HFFc6 (cell line): ENCODE results near the gene ZNF462. TPM values are rescaled to one million over a fixed set of nuclear protein-coding genes. Genes with fewer than 3 reads are reported as not detected.

Experiments
- DNase-seq: peaks from one replicate; pipeline ENCODE4 v3.0.0-alpha.2; 2018
- H3K27ac Mint-ChIP-seq: 2 replicates; pipeline ENCODE4 v1.8.0; 2020; ENCODE audit warnings: mild to moderate bottlenecking, mixed read lengths
- H3K27me3 Mint-ChIP-seq: 2 replicates; pipeline ENCODE4 v1.8.0; 2021; ENCODE audit warnings: mild to moderate bottlenecking, moderate library complexity, mixed read lengths; ENCODE audit not compliant: insufficient read depth
- H3K36me3 Mint-ChIP-seq: 2 replicates; pipeline ENCODE4 v1.8.0; 2021; ENCODE audit warnings: low read depth, mixed read lengths
- H3K4me1 Mint-ChIP-seq: 2 replicates; pipeline ENCODE4 v1.8.0; 2020; ENCODE audit warnings: low read depth, mixed read lengths
- H3K4me3 Mint-ChIP-seq: 2 replicates; pipeline ENCODE4 v1.8.0; 2020; ENCODE audit warnings: mild to moderate bottlenecking, moderate library complexity, mixed read lengths
- H3K9me3 Mint-ChIP-seq: 2 replicates; pipeline ENCODE4 v1.8.0; 2020; ENCODE audit warnings: mild to moderate bottlenecking, mixed read lengths
- CTCF ChIP-seq: fragments of 200-600 bp; sonication (generic); IDR thresholded peaks from 2 replicates; pipeline ENCODE4 v1.5.0; 2021; ENCODE audit warnings: antibody characterized with exemption, mild to moderate bottlenecking
- total RNA-seq, 6 experiments: library from RNA; stranded (reverse); fragmentation: NEBNext Ultra II Directional; extraction: Animal tissue kit (Norgen Biotek cat#: 25700); gene quantifications; 2 replicates in 1 of 6; 3 replicates in 5 of 6; pipeline ENCODE4 v1.2.3, GENCODE V29; 2021

The ZNF462 gene
- total RNA-seq, 6 experiments from 2014 or later: 10.1 to 18.9 (median 15.6) TPM

- Mint-ChIP-seq H3K4me3 (peak overlapping the region; percentile 1; the same call in 1 of the 2 replicates), H3K36me3 (peaks cover 21% of the 10 kb centered on the region), H3K9me3 (no peaks in the 10 kb centered on the region), H3K4me1 (peaks cover 57% of the 10 kb centered on the region), H3K27me3 (peaks cover 3% of the 10 kb centered on the region; the same call in 1 of the 2 replicates), H3K27ac (peak overlapping the region; percentile 47)
- peak; percentile 62 for DNase-seq
- no peak for TF ChIP-seq CTCF
These were observed 90.2 kb downstream of the ZNF462 start for GRCh38 chr9:106953174-106953573.

GRCh38 chr9:106954558-106954957 is 91.6 kb downstream of the ZNF462 start:
- Mint-ChIP-seq H3K9me3 (no peaks in the 10 kb centered on the region), H3K27me3 (peaks cover 3% of the 10 kb centered on the region; the same call in 1 of the 2 replicates), H3K27ac (peak overlapping the region; percentile 1; the same call in 1 of the 2 replicates), H3K36me3 (peaks cover 21% of the 10 kb centered on the region), H3K4me3 (no peak overlapping the region), H3K4me1 (peaks cover 70% of the 10 kb centered on the region)
- no peak for TF ChIP-seq CTCF
- no peak for DNase-seq

- Mint-ChIP-seq H3K27me3 (peaks cover 3% of the 10 kb centered on the region; the same call in 1 of the 2 replicates), H3K27ac (0 out of 2 replicates have a peak overlapping the region, but pooled peaks have one; percentile 1), H3K36me3 (peaks cover 24% of the 10 kb centered on the region), H3K4me3 (no peak overlapping the region; the same call in 1 of the 2 replicates), H3K9me3 (no peaks in the 10 kb centered on the region), H3K4me1 (peaks cover 70% of the 10 kb centered on the region)
- TF ChIP-seq CTCF: no peak
- no peak for DNase-seq
These were observed 92.2 kb downstream of the ZNF462 start for GRCh38 chr9:106954974-106955850.

GRCh38 chr9:106956971-106957370 is 94.0 kb downstream of the ZNF462 start:
- H3K27ac Mint-ChIP-seq: peak overlapping the region; percentile 51; the same call in 1 of the 2 replicates
- peaks cover 40% of the 10 kb centered on the region for H3K36me3 Mint-ChIP-seq
- peaks cover 78% of the 10 kb centered on the region for H3K4me1 Mint-ChIP-seq
- TF ChIP-seq CTCF: no peak
- DNase-seq: peak; percentile 28
- peaks cover 3% of the 10 kb centered on the region; the same call in 1 of the 2 replicates for H3K27me3 Mint-ChIP-seq
- H3K9me3 Mint-ChIP-seq: peaks cover 6% of the 10 kb centered on the region; the same call in 1 of the 2 replicates
- peak overlapping the region; percentile 13; the same call in 1 of the 2 replicates for H3K4me3 Mint-ChIP-seq

GRCh38 chr9:106958955-106959657 is 96.1 kb downstream of the ZNF462 start:
- Mint-ChIP-seq H3K4me1 (peaks cover 69% of the 10 kb centered on the region), H3K4me3 (no peak overlapping the region), H3K27ac (peak overlapping the region; percentile 42; the same call in 1 of the 2 replicates), H3K36me3 (peaks cover 45% of the 10 kb centered on the region), H3K9me3 (peaks cover 6% of the 10 kb centered on the region; the same call in 1 of the 2 replicates), H3K27me3 (peaks cover 3% of the 10 kb centered on the region; the same call in 1 of the 2 replicates)
- no peak for TF ChIP-seq CTCF
- peak; percentile 33 for DNase-seq
